Stimulated activated CD4-positive, alpha-beta T cell treated with anti-CD3 and anti-CD28 coated beads, Interleukin-15, amount 100 ng/mL, for 24 hours (primary cell): ENCODE data around the gene RBM45.
"Not testable (repeated sequence)": the region's sequence is repeated elsewhere in the genome, so short reads cannot be mapped to it uniquely, and the experiment has no call there.

Experiments
- DNase-seq: peaks from one replicate; pipeline ENCODE4 v3.0.0-alpha.2; 2020

Gene RBM45

GRCh38 chr2:178112202-178113152 lies at the start of gene RBM45:
TSS of gene RBM45 (plus strand) at chr2:178112437. CDS start at chr2:178112547, 110 bp downstream.
- peak; percentile 92 for DNase-seq

- DNase-seq: no peak
Measured at GRCh38 chr2:178066324-178066723, 45.9 kb upstream of the RBM45 start.

GRCh38 chr2:178066890-178067669 lies 45.2 kb upstream of the RBM45 start:
- DNase-seq: no peak

- no peak for DNase-seq
Measured at GRCh38 chr2:178068823-178069454, 43.3 kb upstream of the RBM45 start.

GRCh38 chr2:178069551-178069950 lies 42.7 kb upstream of the RBM45 start:
- no peak for DNase-seq

GRCh38 chr2:178070824-178071223 lies 41.4 kb upstream of the RBM45 start:
- DNase-seq: no peak

GRCh38 chr2:178072000-178072382 lies 40.2 kb upstream of the RBM45 start:
- DNase-seq: no peak

GRCh38 chr2:178072383-178073301 lies 39.6 kb upstream of the RBM45 start, which contains the start of gene PDE11A:
TSS of gene PDE11A (minus strand) at chr2:178072777. CDS start at chr2:178072437, 340 bp downstream.
- DNase-seq: peak; percentile 70

GRCh38 chr2:178074123-178075005 lies 37.9 kb upstream of the RBM45 start:
- DNase-seq: no peak

GRCh38 chr2:178075006-178075326 lies 37.3 kb upstream of the RBM45 start:
- DNase-seq: no peak

GRCh38 chr2:178076130-178076529 lies 36.1 kb upstream of the RBM45 start:
- DNase-seq: no peak

- not testable (repeated sequence) for DNase-seq
Measured at GRCh38 chr2:178079279-178079678, 33.0 kb upstream of the RBM45 start.

- no peak for DNase-seq
Measured at GRCh38 chr2:178082408-178083045, 29.7 kb upstream of the RBM45 start.

- no peak for DNase-seq
Measured at GRCh38 chr2:178084273-178084672, 28.0 kb upstream of the RBM45 start.

GRCh38 chr2:178088774-178089270 lies 23.4 kb upstream of the RBM45 start:
- DNase-seq: no peak

- no peak for DNase-seq
Measured at GRCh38 chr2:178093471-178093870, 18.8 kb upstream of the RBM45 start.

- DNase-seq: no peak
Measured at GRCh38 chr2:178101321-178102079, 10.7 kb upstream of the RBM45 start.

- DNase-seq: no peak
Measured at GRCh38 chr2:178105566-178105965, 6.7 kb upstream of the RBM45 start.

- DNase-seq: no peak
Measured at GRCh38 chr2:178106053-178106452, 6.2 kb upstream of the RBM45 start.

GRCh38 chr2:178108176-178108575 lies 4.1 kb upstream of the RBM45 start:
- no peak for DNase-seq
